ENCODE results near the gene C22orf42.
"Not testable (repeated sequence)": the region's sequence is repeated elsewhere in the genome, so short reads cannot be mapped to it uniquely, and the experiment has no call there.

The C22orf42 gene

GRCh38 chr22:32158712-32159533 lies at the start of gene C22orf42:
Gene C22orf42, minus strand, starts transcription at chr22:32159303. Its CDS starts 88 bp downstream, at chr22:32159215.
- no peak for DNase-seq

- no peak for DNase-seq
Observed at GRCh38 chr22:32208681-32209080, 49.6 kb upstream of the C22orf42 start.

- no peak for DNase-seq
Observed at GRCh38 chr22:32207971-32208480, 48.9 kb upstream of the C22orf42 start.

- DNase-seq: peak; percentile 5
Observed at GRCh38 chr22:32206774-32207758, 48.0 kb upstream of the C22orf42 start.

- DNase-seq: no peak
Observed at GRCh38 chr22:32205974-32206773, 47.1 kb upstream of the C22orf42 start.

- DNase-seq: peak; percentile 83
Observed at GRCh38 chr22:32204856-32205722, 46.0 kb upstream of the C22orf42 start, which contains the start of gene RFPL2. Gene RFPL2, minus strand, starts transcription at chr22:32205073. Its CDS starts 2,622 bp downstream, at chr22:32202451.

GRCh38 chr22:32204040-32204855 lies 45.1 kb upstream of the C22orf42 start:
- DNase-seq: no peak

- DNase-seq: no peak
Observed at GRCh38 chr22:32203181-32204039, 44.3 kb upstream of the C22orf42 start.

GRCh38 chr22:32202539-32203180 lies 43.6 kb upstream of the C22orf42 start:
- peak; percentile 57 for DNase-seq

GRCh38 chr22:32202161-32202538 lies 43.0 kb upstream of the C22orf42 start:
- DNase-seq: no peak

GRCh38 chr22:32200752-32201151 lies 41.6 kb upstream of the C22orf42 start:
- DNase-seq: no peak

GRCh38 chr22:32199961-32200360 lies 40.9 kb upstream of the C22orf42 start:
- no peak for DNase-seq

GRCh38 chr22:32199341-32199740 lies 40.2 kb upstream of the C22orf42 start:
- DNase-seq: no peak

- DNase-seq: not testable (repeated sequence)
Observed at GRCh38 chr22:32197553-32198226, 38.6 kb upstream of the C22orf42 start.

- DNase-seq: not testable (repeated sequence)
Observed at GRCh38 chr22:32195900-32196299, 36.8 kb upstream of the C22orf42 start.

- not testable (repeated sequence) for DNase-seq
Observed at GRCh38 chr22:32193346-32193745, 34.2 kb upstream of the C22orf42 start.

GRCh38 chr22:32191021-32191420 lies 31.9 kb upstream of the C22orf42 start:
- DNase-seq: not testable (repeated sequence)

- DNase-seq: no peak
Observed at GRCh38 chr22:32185821-32186220, 26.7 kb upstream of the C22orf42 start.
